Measurements from ENCODE around the gene HOXB1. TPM values are rescaled to one million over a fixed set of nuclear protein-coding genes. Genes with fewer than 3 reads are reported as not detected.

HOXB1 gene
- total RNA-seq, 1 donor from 2014 or later = not detected

DNA sequence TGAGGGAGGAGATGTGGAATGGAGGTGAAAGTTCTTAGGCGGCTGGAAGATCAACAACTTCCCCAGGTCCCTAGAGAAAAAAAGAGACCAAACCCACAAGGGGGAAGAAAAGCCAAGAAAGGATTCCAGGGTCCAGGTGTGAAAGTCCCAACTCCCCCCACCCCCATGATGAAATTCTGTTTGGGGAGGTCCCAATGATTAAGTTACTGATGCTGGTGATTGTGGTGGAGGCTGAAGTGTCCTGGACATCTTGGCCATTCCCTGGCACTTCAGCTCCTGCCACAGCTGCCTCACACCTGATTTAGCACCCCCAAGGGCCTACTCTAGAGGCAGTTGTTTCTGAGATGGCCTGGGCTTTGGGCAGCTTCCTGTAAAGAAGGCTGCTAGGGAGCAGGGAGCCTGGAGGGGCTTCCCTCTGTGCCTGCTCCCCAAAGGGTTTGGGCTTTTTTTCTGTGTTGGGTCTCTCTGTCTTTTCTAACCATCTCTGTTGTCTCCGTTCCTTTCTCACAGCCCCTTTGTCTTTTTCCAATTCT, 34.3 kb upstream of the HOXB1 start:
- H3K4me3 ChIP-seq (ENCODE audit: low read depth, low read length) = no peak overlapping the region
- FAIRE-seq (no peak), DNase-seq (ENCODE audit: low read depth) (no peak)
- no peaks in the 10 kb centered on the region for H3K36me3 ChIP-seq (ENCODE audit: control insufficient read depth, insufficient read depth, low read length)
- no peak for TF ChIP-seq CTCF (IDR thresholded peaks at IDR 0.05; ENCODE audit: insufficient read depth, low read length, severe bottlenecking)
- peaks cover 82% of the 10 kb centered on the region for H3K27me3 ChIP-seq (ENCODE audit: control insufficient read depth, insufficient read depth, low read length)

DNA sequence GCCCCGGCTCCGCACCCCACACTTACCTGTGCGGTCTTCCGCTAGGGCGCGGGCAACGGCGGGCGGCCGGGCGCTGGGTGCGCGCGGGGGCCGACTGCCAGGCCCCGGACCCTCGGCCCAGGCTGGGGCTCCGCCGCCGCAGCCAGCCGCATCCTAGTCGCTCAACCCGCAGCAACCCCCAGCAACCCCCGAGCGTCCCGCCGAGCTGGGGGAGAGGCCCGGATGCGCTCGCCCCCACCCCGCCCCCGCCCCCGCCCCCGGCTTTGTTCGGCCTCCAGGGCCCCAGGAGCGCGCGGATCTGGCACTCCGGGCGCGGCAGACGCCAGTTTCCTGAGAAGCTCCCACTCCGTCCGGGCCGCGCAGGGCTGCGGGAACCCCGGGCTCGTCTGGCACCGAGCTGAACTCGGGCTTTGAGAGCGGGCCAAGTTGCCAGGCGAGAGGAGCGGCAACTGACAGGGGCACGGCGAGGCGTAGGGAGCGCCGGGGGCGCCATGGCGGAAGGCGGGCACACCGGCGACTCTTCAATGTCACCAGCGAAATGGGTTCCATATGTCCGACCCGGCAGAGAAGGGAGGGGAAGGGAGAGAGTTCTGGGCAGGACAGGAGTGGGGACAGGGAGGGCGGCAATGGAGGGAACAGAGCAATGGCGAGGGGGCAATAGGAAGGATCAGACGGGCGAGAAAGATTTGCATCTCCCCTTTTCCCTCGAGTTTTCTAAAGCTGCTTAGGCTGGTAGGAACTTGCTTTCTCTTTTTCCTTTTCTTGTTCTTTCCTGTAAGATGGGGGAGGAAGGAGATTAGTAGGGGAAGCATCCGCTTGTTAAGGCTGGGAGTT, 33.6 kb upstream of the HOXB1 start:
- FAIRE-seq (no peak), DNase-seq (ENCODE audit: low read depth) (no peak)
- TF ChIP-seq CTCF (IDR thresholded peaks at IDR 0.05; ENCODE audit: insufficient read depth, low read length, severe bottlenecking) = no peak
- H3K27me3 ChIP-seq (ENCODE audit: control insufficient read depth, insufficient read depth, low read length) = peaks cover 82% of the 10 kb centered on the region
- H3K36me3 ChIP-seq (ENCODE audit: control insufficient read depth, insufficient read depth, low read length) = no peaks in the 10 kb centered on the region
- H3K4me3 ChIP-seq (ENCODE audit: low read depth, low read length) = no peak overlapping the region

- TF ChIP-seq CTCF (IDR thresholded peaks at IDR 0.05; ENCODE audit: insufficient read depth, low read length, severe bottlenecking) = no peak
- DNase-seq (ENCODE audit: low read depth) (no peak), FAIRE-seq (no peak)
- Histone ChIP-seq H3K36me3 (ENCODE audit: control insufficient read depth, insufficient read depth, low read length) (no peaks in the 10 kb centered on the region), H3K4me3 (ENCODE audit: low read depth, low read length) (no peak overlapping the region), H3K27me3 (ENCODE audit: control insufficient read depth, insufficient read depth, low read length) (peaks cover 84% of the 10 kb centered on the region)
Measured at GRCh38 chr17:48563867-48564187, 33.0 kb upstream of the HOXB1 start.

- no peak for FAIRE-seq
- no peak for DNase-seq (ENCODE audit: low read depth)
- no peak for TF ChIP-seq CTCF (IDR thresholded peaks at IDR 0.05; ENCODE audit: insufficient read depth, low read length, severe bottlenecking)
- Histone ChIP-seq H3K36me3 (ENCODE audit: control insufficient read depth, insufficient read depth, low read length) (no peaks in the 10 kb centered on the region), H3K4me3 (ENCODE audit: low read depth, low read length) (no peak overlapping the region), H3K27me3 (ENCODE audit: control insufficient read depth, insufficient read depth, low read length) (peaks cover 84% of the 10 kb centered on the region)
Measured at GRCh38 chr17:48563385-48563838, 32.6 kb upstream of the HOXB1 start.

DNA sequence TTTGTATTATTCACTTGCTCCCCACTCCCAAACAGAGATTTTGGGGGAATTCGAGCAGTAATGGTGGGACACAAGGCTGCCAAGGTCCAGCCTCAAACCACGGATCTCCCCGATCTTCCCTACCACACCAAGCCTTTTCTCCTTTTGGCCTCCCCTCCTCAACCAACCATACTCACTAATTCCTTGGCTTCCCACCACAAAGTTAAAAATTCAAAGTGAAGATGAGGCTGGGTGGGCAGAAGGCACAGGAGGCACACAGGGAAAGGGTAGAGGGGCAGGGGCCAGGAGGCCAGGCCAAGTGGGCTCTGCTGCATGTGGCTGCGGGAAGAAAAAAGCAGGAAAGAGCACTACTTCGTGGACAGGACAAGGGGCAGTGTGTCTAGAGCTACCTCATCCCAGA, 32.1 kb upstream of the HOXB1 start:
- no peak for FAIRE-seq
- H3K36me3 ChIP-seq (ENCODE audit: control insufficient read depth, insufficient read depth, low read length) = no peaks in the 10 kb centered on the region
- H3K27me3 ChIP-seq (ENCODE audit: control insufficient read depth, insufficient read depth, low read length) = peaks cover 87% of the 10 kb centered on the region
- DNase-seq (ENCODE audit: low read depth) = no peak
- no peak overlapping the region for H3K4me3 ChIP-seq (ENCODE audit: low read depth, low read length)
- no peak for TF ChIP-seq CTCF (IDR thresholded peaks at IDR 0.05; ENCODE audit: insufficient read depth, low read length, severe bottlenecking)
